HG03066 (cell line): Measurements from ENCODE around the gene ADGRA1.

Source experiments
- ATAC-seq: cut with Tn5 transposase; IDR thresholded peaks from one replicate; pipeline ENCODE4 v1.9.1; 2021; ENCODE audit warnings: low read depth; ENCODE audit not compliant: unreplicated experiment

ADGRA1 gene

GRCh38 chr10:133075346-133076137 lies 12.2 kb upstream of the ADGRA1 start:
- no peak for ATAC-seq

DNA sequence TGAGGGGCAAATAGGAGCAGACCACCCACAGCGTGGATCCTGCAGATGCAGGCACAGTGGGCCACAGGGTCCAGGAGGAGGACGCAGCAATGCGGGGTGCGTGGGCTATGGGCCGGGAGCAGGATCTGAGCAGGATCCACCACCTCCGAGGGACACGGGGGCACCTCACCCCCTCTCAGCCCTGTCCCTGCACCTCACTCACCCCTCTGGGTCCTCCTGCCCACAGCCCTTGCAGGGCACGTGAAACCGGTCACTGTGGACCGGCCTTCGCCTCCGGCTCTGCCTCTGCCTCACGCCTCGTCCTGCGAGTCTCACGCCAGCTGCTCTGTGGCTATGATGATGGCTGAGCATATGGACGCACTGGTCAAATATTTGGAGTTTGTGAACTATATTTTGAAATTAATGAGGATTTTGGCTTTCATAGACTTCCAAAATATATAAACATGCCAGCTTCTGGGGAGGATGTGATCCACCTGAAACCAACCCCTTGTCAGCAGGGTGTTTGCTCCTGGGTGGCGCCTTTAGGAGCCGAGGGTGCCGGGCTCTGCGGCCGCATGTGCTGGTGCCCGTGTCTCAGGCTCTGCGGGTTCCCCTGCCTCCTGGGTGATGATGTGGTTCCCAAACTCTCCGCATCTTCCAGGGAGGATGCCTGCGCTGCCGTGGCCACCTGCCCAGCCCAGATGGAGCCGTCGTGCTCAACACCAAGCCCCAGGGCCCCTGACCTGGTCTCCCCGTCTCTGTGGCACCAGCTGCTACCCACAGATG lies 11.3 kb upstream of the ADGRA1 start:
- ATAC-seq: no peak

GRCh38 chr10:133079836-133080682 lies 7.7 kb upstream of the ADGRA1 start:
- no peak for ATAC-seq

GRCh38 chr10:133080683-133081040 lies 7.1 kb upstream of the ADGRA1 start:
- no peak for ATAC-seq

DNA sequence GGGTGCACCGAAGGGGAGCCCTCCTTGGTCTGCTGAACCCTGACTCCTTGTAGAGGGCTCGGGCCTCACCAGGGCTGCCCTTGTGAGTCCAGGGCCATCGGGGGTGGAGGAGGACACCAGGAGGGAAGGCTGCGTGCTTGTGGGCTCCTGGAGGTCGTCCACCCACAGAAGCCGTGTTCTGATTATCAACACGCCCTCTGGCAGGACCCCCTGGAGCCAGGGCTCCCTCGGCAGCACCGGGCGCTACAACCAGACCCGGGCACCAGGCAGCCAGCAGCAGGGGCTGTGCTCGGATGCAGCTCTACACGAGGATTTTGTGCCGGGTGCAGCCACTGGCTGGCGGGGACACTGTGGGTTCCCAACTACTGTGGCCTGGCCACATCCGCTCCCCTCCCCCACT lies 6.1 kb upstream of the ADGRA1 start:
- no peak for ATAC-seq

- no peak for ATAC-seq
Measured at GRCh38 chr10:133082685-133083421, 4.9 kb upstream of the ADGRA1 start.

GRCh38 chr10:133083422-133084100 lies 4.2 kb upstream of the ADGRA1 start:
- no peak for ATAC-seq

DNA sequence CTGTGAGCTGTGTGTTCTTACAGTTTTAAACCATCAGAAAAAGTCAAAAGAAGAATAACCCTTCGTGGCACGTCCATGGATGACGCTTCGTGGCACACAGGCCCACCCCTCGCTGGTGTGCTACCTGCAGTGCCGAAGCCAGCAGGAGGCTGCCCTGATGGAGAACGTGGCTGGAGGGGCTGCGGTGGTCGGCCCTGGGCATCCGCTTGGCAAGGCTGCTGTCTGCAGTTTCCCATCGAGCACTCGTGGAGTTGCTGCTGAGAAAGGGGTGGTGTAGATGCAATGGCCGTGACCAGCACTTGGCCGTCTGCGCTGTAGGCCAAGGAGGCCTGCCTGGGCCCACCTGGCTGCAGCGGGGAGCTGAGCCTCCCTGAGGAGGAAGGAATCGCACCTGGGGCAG lies 3.2 kb upstream of the ADGRA1 start:
- ATAC-seq: no peak

DNA sequence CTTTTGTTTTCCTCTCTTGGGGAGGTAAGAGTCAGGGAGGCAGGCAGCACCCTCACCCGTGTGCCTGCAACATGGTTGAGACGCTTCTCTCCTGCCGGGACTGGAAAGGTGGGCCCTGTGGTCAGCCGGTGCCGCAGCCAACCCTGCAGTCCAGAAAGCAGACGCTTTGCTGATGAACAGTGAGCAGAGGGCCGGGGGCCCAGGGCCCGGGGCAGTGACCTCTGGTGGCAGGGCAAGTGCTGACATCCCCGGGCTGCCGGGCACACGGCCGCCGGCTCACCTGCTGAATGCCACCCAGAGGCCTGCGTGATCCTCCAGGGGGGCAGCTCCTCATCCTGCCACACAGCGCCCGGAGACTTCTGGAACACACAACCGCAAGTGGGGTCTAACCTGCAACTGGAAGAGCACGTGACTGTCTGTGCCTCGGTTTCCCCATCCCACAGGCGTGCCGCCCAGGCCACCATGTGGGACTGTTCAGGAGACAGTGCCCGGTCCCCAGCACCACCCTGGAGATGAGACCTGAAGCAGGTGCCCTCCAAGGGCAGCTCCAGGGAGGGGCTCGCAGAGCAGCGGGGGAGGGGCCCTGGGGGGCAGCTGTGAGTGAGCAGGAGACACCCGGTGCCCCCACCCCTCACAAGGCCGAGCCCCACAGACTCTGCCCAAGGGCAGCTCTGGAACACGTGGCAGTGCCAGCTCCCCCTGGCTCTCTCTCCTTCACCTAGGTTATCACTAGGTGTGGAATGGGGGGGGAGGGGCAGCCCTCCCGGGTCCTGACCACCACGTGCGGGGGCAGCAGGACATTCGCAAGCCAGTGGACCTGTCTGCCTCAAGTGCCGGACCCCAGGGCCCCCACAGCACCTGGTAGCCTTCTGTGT lies 2.2 kb upstream of the ADGRA1 start:
- ATAC-seq: no peak

- ATAC-seq: no peak
Measured at GRCh38 chr10:133086247-133086646, 1.5 kb upstream of the ADGRA1 start.

DNA sequence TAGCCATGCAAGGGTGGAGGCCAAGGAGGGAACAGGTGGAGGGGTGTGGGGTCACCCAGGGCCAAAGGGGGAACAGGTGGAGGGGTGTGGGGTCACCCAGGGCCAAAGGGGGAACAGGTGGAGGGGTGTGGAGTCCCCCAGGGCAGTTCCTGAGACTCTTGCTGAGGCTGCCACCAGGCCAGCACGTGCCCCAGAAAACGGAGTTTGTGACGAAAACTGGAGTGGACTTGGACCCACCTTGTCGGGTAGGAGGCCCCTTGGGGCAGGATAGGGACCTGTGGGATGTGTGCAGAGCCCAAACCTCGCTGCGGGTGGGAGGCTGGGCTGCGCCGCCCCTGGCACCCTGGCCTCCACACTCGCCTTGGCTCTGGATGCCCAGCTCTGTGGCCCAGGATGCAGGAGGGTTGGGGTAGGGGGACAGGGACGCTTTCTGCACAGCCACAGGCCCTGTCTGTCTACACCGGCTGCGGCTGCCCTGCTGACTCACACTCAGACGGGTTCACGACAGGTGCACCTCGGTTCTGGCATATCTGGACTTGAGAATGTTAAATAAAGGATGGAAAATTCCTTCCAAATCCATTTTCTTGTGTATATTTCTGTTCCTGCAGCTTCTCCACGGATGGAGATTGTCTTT lies 562 bp upstream of the ADGRA1 start:
- ATAC-seq: no peak

DNA sequence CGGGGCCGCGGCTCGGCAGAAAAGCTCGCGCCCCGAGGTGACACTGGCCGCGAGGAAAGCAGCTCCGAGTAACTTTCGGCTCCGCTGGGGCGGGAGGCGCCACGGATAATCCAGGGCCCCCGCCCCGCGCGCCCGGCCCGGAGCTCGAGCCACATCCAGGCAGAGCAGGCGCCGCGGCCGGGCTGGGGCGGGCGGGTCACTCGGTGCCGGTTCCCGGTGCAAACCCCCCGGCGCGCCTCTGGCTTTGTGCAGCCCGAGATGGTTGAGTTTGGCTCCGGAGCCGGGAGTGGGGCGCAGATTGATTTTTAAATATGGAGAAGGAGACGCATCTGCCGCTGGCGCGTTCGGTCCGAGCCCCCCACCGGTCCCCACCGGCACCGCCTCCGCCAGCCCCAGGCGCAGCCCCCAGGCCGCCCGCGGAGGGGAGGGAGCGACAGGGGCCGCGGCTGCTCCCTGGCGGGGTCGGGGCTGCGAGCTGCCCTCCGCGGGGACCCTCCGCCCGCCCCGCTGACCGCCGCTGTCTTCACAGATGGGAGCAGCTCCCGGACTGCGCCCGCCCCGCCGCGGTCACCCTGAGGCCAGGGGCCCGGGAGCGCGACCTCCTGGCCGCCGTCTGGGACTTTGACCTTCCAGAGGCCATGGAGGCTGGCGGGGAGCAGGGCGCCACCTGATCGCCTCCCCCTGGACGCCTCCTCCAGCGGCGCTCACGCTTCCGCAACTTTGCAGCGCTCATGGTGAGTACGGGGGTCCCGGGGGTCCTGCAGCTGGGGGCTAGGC lies 643 bp downstream of the ADGRA1 start:
- no peak for ATAC-seq

- no peak for ATAC-seq
Measured at GRCh38 chr10:133088956-133089800, 1.5 kb downstream of the ADGRA1 start.

DNA sequence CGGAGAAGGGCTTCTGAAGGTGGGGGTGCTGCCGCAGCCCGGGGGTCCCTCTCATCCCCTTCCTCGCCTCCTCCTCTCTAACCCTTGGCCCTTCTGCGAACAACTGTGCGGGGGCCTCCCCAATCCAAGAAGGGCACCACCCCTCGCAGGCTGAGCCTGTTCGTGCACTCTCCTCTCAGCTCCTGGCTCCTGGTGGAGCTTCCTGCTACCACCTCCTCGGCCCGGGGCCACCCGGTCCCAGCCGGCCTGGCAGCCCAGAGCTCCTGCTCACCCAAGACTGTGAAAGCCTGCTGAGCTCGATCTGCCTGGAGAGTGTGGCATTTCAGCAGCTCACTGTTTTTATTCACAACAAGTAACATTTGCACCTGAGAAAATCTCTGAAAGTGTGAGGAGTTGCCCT lies 2.4 kb downstream of the ADGRA1 start:
- no peak for ATAC-seq

GRCh38 chr10:133090654-133091053 lies 2.9 kb downstream of the ADGRA1 start:
- no peak for ATAC-seq

- ATAC-seq: no peak
Measured at GRCh38 chr10:133091316-133091715, 3.6 kb downstream of the ADGRA1 start.

DNA sequence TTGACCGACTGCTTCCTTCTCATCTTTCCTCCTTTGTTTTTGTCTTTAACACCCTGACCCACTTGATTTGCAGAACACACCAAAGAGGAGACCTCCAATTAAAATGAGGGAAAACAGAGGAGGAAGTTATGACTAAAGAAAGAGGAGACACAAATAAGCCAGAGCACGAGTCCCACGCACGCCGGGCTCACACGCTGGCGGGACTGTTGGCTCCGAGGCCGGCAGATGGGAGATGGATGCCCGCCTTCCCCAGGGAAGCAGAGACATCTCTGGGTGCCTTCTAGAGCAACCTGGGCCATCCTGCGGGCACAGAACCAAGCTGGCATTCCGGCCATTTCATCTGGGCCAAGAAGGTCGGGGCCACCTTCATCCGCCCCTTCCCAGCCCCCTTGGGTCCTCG lies 5.6 kb downstream of the ADGRA1 start:
- ATAC-seq: no peak
